PC-9 (cell line): ENCODE data around the gene ZC3H8. TPM values are rescaled to one million over a fixed set of nuclear protein-coding genes. Genes with fewer than 3 reads are reported as not detected.

ENCODE experiments used
- BruUV-seq: library from RNA; stranded (reverse); fragments of 400-500 nt; replicated peaks from 2 replicates; lab custom pipeline; 2021; lab: Mats Ljungman, UMichigan
- CTCF ChIA-PET: fragments of 300-600 bp; sonication (Branson Sonifier 250); formaldehyde crosslinking; loops from one replicate; lab custom pipeline; 2022; ENCODE audit warnings: antibody characterized with exemption; lab: Charles Lee
- POLR2A ChIA-PET: fragments of 300-600 bp; sonication (Branson Sonifier 250); formaldehyde crosslinking; loops from one replicate; lab custom pipeline; 2022; ENCODE audit warnings: antibody characterized with exemption; ENCODE audit not compliant: unreplicated experiment; lab: Charles Lee
- DNase-seq, 2 experiments: peaks; one replicate each; pipeline versions ENCODE4 v3.0.0 to v3.0.0-alpha.2; 2015 to 2022; ENCODE audit warnings: mixed read lengths in 1 of 2
- H2AFZ ChIP-seq: fragments of 200-600 bp; sonication (generic); 2 replicates; pipeline ENCODE4 v1.8.1; 2017; ENCODE audit warnings: antibody characterized with exemption
- H3F3A ChIP-seq: fragments of 200-600 bp; sonication (generic); 2 replicates; pipeline ENCODE4 v1.8.1; 2017; ENCODE audit warnings: antibody characterized with exemption, mild to moderate bottlenecking, low read depth; ENCODE audit not compliant: insufficient read depth
- H3K27ac ChIP-seq: fragments of 200-600 bp; sonication (generic); 2 replicates; pipeline ENCODE4 v1.6.1; 2016; ENCODE audit warnings: mixed run types
- H3K27me3 ChIP-seq: fragments of 200-600 bp; sonication (generic); 2 replicates; pipeline ENCODE4 v1.6.1; 2016; ENCODE audit warnings: low read depth, mixed run types; ENCODE audit not compliant: insufficient read depth
- H3K36me3 ChIP-seq: fragments of 200-600 bp; sonication (generic); 2 replicates; pipeline ENCODE4 v1.6.1; 2016; ENCODE audit warnings: low read depth, mixed run types
- H3K4me1 ChIP-seq: fragments of 200-600 bp; sonication (generic); replicated peaks from 2 replicates; pipeline ENCODE4 v1.6.1; 2016; ENCODE audit warnings: mixed run types; ENCODE audit not compliant: insufficient read depth
- H3K4me2 ChIP-seq: fragments of 200-600 bp; sonication (generic); 2 replicates; pipeline ENCODE4 v1.6.1; 2017; ENCODE audit warnings: mixed run types
- H3K4me3 ChIP-seq: fragments of 200-600 bp; sonication (generic); 2 replicates; pipeline ENCODE4 v1.6.1; 2016; ENCODE audit warnings: mixed run types
- H3K79me2 ChIP-seq: fragments of 200-600 bp; sonication (generic); 2 replicates; pipeline ENCODE4 v1.6.1; 2017; ENCODE audit warnings: low read depth, mixed run types
- H3K9me2 ChIP-seq: fragments of 200-600 bp; sonication (generic); 2 replicates; pipeline ENCODE4 v1.8.1; 2017; ENCODE audit warnings: mild to moderate bottlenecking; ENCODE audit not compliant: insufficient read depth
- H3K9me3 ChIP-seq: fragments of 200-600 bp; sonication (generic); 2 replicates; pipeline ENCODE4 v1.8.1; 2016; ENCODE audit warnings: low read depth; ENCODE audit not compliant: insufficient read depth
- H4K20me1 ChIP-seq: fragments of 200-600 bp; sonication (generic); 2 replicates; pipeline ENCODE4 v1.8.1; 2017; ENCODE audit not compliant: insufficient read depth
- EZH2 ChIP-seq: fragments of 200-600 bp; sonication (generic); IDR thresholded peaks from 2 replicates; pipeline ENCODE4 v1.8.0; 2017; ENCODE audit warnings: antibody characterized with exemption, low read depth
- intact Hi-C: fragments of 100-400 bp; cut with micrococcal nuclease; formaldehyde crosslinking; loops from one replicate; pipeline ENCODE4 v1.10.0; 2022; ENCODE audit not compliant: unreplicated experiment
- total RNA-seq: library from RNA; stranded (reverse); gene quantifications from 2 replicates; pipeline ENCODE4 v1.2.3, GENCODE V29; 2021
- TF ChIP-seq, protein P1 (sequence below): fragments of 200-600 bp; sonication (generic); conservative IDR thresholded peaks from 2 replicates; pipeline ENCODE4 v1.6.1; 2017; ENCODE audit warnings: mixed run types, antibody characterized with exemption, mild to moderate bottlenecking, moderate library complexity

Gene ZC3H8
- total RNA-seq, 1 experiment from 2014 or later: 8.6 TPM

DNA sequence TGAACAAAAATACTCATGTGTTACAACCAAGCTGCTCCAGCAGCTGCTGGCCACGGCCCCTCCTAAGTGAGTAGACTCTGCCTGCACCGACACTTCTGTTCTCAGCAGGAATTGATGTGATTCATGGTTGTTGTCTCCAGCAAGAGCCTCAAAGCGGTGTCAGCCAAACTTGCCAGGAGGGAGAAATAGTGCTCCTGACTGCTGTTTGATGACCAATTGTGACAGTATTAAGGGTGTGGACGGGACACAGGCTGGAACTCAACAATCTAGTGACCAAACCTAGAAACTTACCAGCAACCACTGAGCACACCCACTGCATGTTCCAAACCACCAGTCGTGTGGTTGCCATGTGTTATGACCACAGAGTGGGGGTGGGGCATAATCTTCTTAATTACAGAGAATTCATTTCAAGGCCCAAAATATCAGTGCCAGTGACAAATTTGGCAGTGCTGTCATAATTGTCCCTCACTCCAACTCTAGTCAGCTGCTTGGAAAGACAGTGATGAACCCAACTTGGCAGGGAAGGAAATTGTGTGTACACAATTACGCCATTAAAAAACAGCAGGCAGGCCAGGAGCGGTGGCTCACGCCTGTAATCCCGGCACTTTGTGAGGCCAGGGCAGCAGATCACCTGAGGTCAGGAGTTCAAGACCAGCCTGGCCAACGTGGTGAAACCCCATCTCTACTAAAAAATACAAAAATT is 86.3 kb downstream of the ZC3H8 start:
- Histone ChIP-seq H3K9me3 (no peaks in the 10 kb centered on the region), H3K79me2 (no peaks in the 10 kb centered on the region), H3F3A (no peaks in the 10 kb centered on the region), H3K9me2 (no peaks in the 10 kb centered on the region), H3K27me3 (no peaks in the 10 kb centered on the region), H3K4me2 (no peak overlapping the region), H4K20me1 (no peaks in the 10 kb centered on the region), H3K4me3 (no peak overlapping the region), H3K27ac (no peak overlapping the region), H3K4me1 (no peaks in the 10 kb centered on the region), H2AFZ (no peak overlapping the region), H3K36me3 (no peaks in the 10 kb centered on the region)
- ChIA-PET POLR2A (no interaction called here), CTCF (no interaction called here)
- BruUV-seq: no TSS peak
- no peak for DNase-seq
- TF ChIP-seq EZH2: no peak
- TF ChIP-seq, protein P1, sequence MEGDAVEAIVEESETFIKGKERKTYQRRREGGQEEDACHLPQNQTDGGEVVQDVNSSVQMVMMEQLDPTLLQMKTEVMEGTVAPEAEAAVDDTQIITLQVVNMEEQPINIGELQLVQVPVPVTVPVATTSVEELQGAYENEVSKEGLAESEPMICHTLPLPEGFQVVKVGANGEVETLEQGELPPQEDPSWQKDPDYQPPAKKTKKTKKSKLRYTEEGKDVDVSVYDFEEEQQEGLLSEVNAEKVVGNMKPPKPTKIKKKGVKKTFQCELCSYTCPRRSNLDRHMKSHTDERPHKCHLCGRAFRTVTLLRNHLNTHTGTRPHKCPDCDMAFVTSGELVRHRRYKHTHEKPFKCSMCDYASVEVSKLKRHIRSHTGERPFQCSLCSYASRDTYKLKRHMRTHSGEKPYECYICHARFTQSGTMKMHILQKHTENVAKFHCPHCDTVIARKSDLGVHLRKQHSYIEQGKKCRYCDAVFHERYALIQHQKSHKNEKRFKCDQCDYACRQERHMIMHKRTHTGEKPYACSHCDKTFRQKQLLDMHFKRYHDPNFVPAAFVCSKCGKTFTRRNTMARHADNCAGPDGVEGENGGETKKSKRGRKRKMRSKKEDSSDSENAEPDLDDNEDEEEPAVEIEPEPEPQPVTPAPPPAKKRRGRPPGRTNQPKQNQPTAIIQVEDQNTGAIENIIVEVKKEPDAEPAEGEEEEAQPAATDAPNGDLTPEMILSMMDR: no peak
- intact Hi-C loops: no loop called here

DNA sequence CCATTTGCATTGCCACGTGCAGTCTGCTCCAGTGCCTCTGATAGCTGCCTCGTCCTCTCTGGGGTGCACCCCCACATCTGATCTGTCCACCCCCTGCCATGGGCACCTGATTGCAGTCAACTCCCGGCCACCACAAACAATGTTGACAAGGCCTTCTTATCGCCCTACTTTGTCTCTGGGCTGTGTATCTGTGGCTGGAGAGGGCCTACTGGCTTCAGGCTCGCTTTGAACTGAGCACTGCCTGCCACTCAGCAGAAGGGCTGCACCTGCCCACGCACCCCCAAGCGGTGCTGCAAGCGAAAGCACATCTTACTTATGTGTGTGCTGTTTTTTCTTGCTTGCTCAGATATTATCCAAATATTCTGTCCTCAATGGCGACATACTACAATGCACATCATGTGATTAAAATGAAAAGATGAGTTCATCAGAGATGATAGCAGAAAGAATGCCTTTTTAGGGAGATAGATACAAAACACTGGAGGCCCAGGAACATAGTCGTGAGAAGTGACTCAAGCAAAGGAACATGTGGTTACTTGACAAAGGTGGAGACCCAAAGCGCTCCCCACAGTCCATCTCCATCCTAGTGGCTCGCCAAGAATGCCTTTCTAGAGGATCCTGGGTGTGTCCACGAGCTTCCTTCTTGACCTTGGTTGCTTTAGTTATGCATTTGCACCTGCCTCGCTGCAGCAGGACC is 87.9 kb downstream of the ZC3H8 start:
- CTCF ChIA-PET: no interaction called here
- Histone ChIP-seq H2AFZ (no peak overlapping the region), H3K4me3 (no peak overlapping the region), H3K4me2 (no peak overlapping the region), H3F3A (no peaks in the 10 kb centered on the region), H3K9me2 (no peaks in the 10 kb centered on the region), H3K79me2 (no peaks in the 10 kb centered on the region), H3K27ac (no peak overlapping the region), H3K27me3 (no peaks in the 10 kb centered on the region), H3K9me3 (no peaks in the 10 kb centered on the region), H3K4me1 (no peaks in the 10 kb centered on the region), H3K36me3 (no peaks in the 10 kb centered on the region), H4K20me1 (no peaks in the 10 kb centered on the region)
- intact Hi-C loops: no loop called here
- POLR2A ChIA-PET: no interaction called here
- no peak for TF ChIP-seq EZH2
- TF ChIP-seq, protein P1: no peak
- DNase-seq: no peak
- no TSS peak for BruUV-seq

DNA sequence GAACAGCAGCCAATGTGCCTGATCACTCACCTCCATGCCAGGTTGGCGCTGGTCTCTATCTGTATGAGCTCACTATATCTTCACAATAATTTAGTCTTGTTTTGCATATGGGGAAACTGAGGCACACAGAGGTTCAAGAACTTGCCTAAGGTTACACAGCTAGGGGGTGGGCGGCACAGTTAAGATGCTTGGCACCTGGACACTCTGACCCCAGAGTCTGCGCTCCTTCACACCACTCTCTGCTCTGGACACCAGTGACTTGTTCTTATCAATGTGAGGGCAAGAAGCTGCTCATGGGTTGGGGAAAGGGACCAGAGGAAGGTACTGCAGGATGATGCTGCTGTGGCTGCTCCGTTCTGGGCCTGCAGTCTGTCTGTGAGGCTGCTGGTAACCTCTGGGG is 89.5 kb downstream of the ZC3H8 start:
- Histone ChIP-seq H3K4me1 (no peaks in the 10 kb centered on the region), H3K4me2 (no peak overlapping the region), H3F3A (no peaks in the 10 kb centered on the region), H4K20me1 (no peaks in the 10 kb centered on the region), H3K27me3 (no peaks in the 10 kb centered on the region), H3K9me3 (no peaks in the 10 kb centered on the region), H2AFZ (no peak overlapping the region), H3K27ac (no peak overlapping the region), H3K36me3 (no peaks in the 10 kb centered on the region), H3K9me2 (no peaks in the 10 kb centered on the region), H3K4me3 (no peak overlapping the region), H3K79me2 (no peaks in the 10 kb centered on the region)
- no peak for DNase-seq
- no TSS peak for BruUV-seq
- ChIA-PET CTCF (no interaction called here), POLR2A (no interaction called here)
- no peak for TF ChIP-seq EZH2
- intact Hi-C loops: no loop called here
